Gastroesophageal sphincter (tissue), 3 donors: Measurements from ENCODE around the gene TPMT.

Experiments used
- EP300 ChIP-seq: sonication (generic); formaldehyde crosslinking; IDR thresholded peaks from one replicate; pipeline ENCODE4 v1.6.1; 2017; ENCODE audit warnings: antibody characterized with exemption, mild to moderate bottlenecking
- POLR2A ChIP-seq, 2 donors: fragments of 450-650 bp; IDR thresholded peaks; one replicate each; pipeline ENCODE4 v1.6.1; 2017; ENCODE audit warnings: antibody characterized with exemption in 2 of 2, mild to moderate bottlenecking in 2 of 2, moderate library complexity in 1 of 2
- POLR2AphosphoS5 ChIP-seq: sonication (generic); formaldehyde crosslinking; IDR thresholded peaks from one replicate; pipeline ENCODE4 v1.6.1; 2017; ENCODE audit warnings: antibody characterized with exemption
- TF ChIP-seq, protein P1 (sequence below), 4 experiments: fragments of 200-600 bp in 2 of 4; fragments of 450-650 bp in 2 of 4; sonication (generic) in 1 of 4; IDR thresholded peaks; one replicate each; pipeline ENCODE4 v1.5.1; 2017 to 2019; ENCODE audit warnings: antibody characterized with exemption in 4 of 4, mild to moderate bottlenecking in 2 of 4, moderate library complexity in 2 of 4

DNA sequence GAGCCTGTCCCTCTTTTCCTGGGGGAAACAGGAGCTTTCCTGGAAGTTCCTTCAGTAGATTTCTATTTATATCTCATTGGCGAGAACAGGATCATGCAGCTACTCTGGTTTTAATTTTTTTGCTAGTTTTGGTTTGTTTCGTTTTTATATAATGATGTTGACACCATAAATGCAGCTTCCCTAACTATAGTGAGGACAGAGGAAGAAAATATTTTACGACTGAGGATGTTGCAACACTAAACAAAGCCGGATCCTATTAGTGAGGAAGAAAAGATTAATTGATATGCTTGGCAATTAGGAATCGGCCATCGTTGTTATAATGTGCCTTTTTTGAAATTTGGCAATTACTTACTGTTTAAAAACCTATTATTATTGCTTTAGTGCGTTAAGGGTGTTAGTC lies 17.0 kb upstream of the TPMT start:
- TF ChIP-seq, protein P1, sequence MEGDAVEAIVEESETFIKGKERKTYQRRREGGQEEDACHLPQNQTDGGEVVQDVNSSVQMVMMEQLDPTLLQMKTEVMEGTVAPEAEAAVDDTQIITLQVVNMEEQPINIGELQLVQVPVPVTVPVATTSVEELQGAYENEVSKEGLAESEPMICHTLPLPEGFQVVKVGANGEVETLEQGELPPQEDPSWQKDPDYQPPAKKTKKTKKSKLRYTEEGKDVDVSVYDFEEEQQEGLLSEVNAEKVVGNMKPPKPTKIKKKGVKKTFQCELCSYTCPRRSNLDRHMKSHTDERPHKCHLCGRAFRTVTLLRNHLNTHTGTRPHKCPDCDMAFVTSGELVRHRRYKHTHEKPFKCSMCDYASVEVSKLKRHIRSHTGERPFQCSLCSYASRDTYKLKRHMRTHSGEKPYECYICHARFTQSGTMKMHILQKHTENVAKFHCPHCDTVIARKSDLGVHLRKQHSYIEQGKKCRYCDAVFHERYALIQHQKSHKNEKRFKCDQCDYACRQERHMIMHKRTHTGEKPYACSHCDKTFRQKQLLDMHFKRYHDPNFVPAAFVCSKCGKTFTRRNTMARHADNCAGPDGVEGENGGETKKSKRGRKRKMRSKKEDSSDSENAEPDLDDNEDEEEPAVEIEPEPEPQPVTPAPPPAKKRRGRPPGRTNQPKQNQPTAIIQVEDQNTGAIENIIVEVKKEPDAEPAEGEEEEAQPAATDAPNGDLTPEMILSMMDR (IDR thresholded peaks at IDR 0.05) = no peak
- TF ChIP-seq POLR2AphosphoS5 (no peak), POLR2A (IDR thresholded peaks at IDR 0.05) (no peak), EP300 (no peak)
